GM18498 (cell line): Measurements from ENCODE around the gene MARCHF6.
A peak's percentile ranks its signal among the peaks of the same experiment; 100 is the strongest.

ENCODE experiments used
- ATAC-seq: cut with Tn5 transposase; IDR thresholded peaks from one replicate; pipeline ENCODE4 v1.9.1; 2021; ENCODE audit warnings: mild to moderate bottlenecking, moderate library complexity; ENCODE audit not compliant: unreplicated experiment

MARCHF6 gene

GRCh38 chr5:10321882-10322281 lies 31.6 kb upstream of the MARCHF6 start:
- no peak for ATAC-seq

- no peak for ATAC-seq
These were observed 29.7 kb upstream of the MARCHF6 start for GRCh38 chr5:10323588-10324488.

- no peak for ATAC-seq
These were observed 28.8 kb upstream of the MARCHF6 start for GRCh38 chr5:10324518-10325370.

GRCh38 chr5:10328323-10328722 lies 25.2 kb upstream of the MARCHF6 start:
- ATAC-seq = no peak

GRCh38 chr5:10329446-10329819 lies 24.1 kb upstream of the MARCHF6 start:
- no peak for ATAC-seq

GRCh38 chr5:10329820-10330481 lies 23.5 kb upstream of the MARCHF6 start:
- no peak for ATAC-seq

- ATAC-seq = no peak
These were observed 22.8 kb upstream of the MARCHF6 start for GRCh38 chr5:10330511-10331230.

- ATAC-seq = no peak
These were observed 22.1 kb upstream of the MARCHF6 start for GRCh38 chr5:10331341-10331796.

- ATAC-seq = no peak
These were observed 21.2 kb upstream of the MARCHF6 start for GRCh38 chr5:10332301-10332700.

GRCh38 chr5:10333154-10334006 lies 20.1 kb upstream of the MARCHF6 start:
- ATAC-seq = peak; percentile 68

GRCh38 chr5:10334831-10335230 lies 18.7 kb upstream of the MARCHF6 start:
- ATAC-seq = no peak

GRCh38 chr5:10335711-10336470 lies 17.6 kb upstream of the MARCHF6 start:
- no peak for ATAC-seq

GRCh38 chr5:10337107-10337506 lies 16.4 kb upstream of the MARCHF6 start:
- ATAC-seq = no peak

GRCh38 chr5:10337986-10338385 lies 15.5 kb upstream of the MARCHF6 start:
- ATAC-seq = no peak

GRCh38 chr5:10338686-10339057 lies 14.8 kb upstream of the MARCHF6 start:
- no peak for ATAC-seq

- ATAC-seq = no peak
These were observed 14.3 kb upstream of the MARCHF6 start for GRCh38 chr5:10339058-10339811.

- no peak for ATAC-seq
These were observed 13.5 kb upstream of the MARCHF6 start for GRCh38 chr5:10339958-10340357.

- no peak for ATAC-seq
These were observed 10.0 kb upstream of the MARCHF6 start for GRCh38 chr5:10343486-10343885.
